IMR-90 (cell line): ENCODE results near the gene ZNF132. TPM values are rescaled to one million over a fixed set of nuclear protein-coding genes. Genes with fewer than 3 reads are reported as not detected.
A peak's percentile ranks its signal among the peaks of the same experiment; 100 is the strongest.

ENCODE experiments used
- ATAC-seq: fragments of 200-7000 bp; cut with Tn5 transposase; 2 replicates; pipeline ENCODE4 v1.9.1; 2020; ENCODE audit warnings: low read depth, mild to moderate bottlenecking, moderate library complexity
- BruUV-seq: library from RNA; stranded (reverse); fragments of 400-500 nt; replicated peaks from 2 replicates; lab custom pipeline; 2021; lab: Mats Ljungman, UMichigan
- CTCF ChIA-PET: fragments of 300-600 bp; formaldehyde crosslinking; extraction: SDS; loops from one replicate; lab custom pipeline; 2021; ENCODE audit warnings: antibody characterized with exemption; lab: Yijun Ruan, JAX
- POLR2A ChIA-PET: fragments of 300-600 bp; sonication (Branson Sonifier 250); formaldehyde crosslinking; loops from one replicate; lab custom pipeline; 2022; ENCODE audit warnings: antibody characterized with exemption; ENCODE audit not compliant: unreplicated experiment; lab: Charles Lee
- DNase-seq: peaks from one replicate; pipeline ENCODE4 v3.0.0; 2013
- H2AFZ ChIP-seq: replicated peaks from 2 replicates; pipeline ENCODE3; 2013; ENCODE audit warnings: low read length, mild to moderate bottlenecking; ENCODE audit not compliant: poor library complexity
- H2AK5ac ChIP-seq: 2 replicates; pipeline ENCODE4 v1.6.1; 2013; ENCODE audit warnings: low read depth, low read length, inconsistent platforms
- H2AK9ac ChIP-seq: replicated peaks from 2 replicates; pipeline ENCODE3; 2013; ENCODE audit warnings: mild to moderate bottlenecking, low read depth, low read length, moderate library complexity; ENCODE audit not compliant: poor library complexity
- H2BK120ac ChIP-seq: 2 replicates; pipeline ENCODE4 v1.6.1; 2013; ENCODE audit warnings: low read depth, low read length, inconsistent platforms
- H2BK15ac ChIP-seq: 3 replicates; pipeline ENCODE4 v1.6.1; 2013; ENCODE audit warnings: low read depth, low read length, inconsistent platforms
- H2BK20ac ChIP-seq: 2 replicates; pipeline ENCODE4 v1.6.1; 2013; ENCODE audit warnings: low read depth, mild to moderate bottlenecking, inconsistent platforms, low read length, moderate library complexity
- H2BK5ac ChIP-seq: 2 replicates; pipeline ENCODE4 v1.6.1; 2013; ENCODE audit warnings: mild to moderate bottlenecking, low read depth, low read length, inconsistent platforms; ENCODE audit not compliant: poor library complexity, severe bottlenecking
- H3K14ac ChIP-seq: replicated peaks from 2 replicates; pipeline ENCODE4 v1.6.1; 2013; ENCODE audit warnings: low read depth, low read length, inconsistent platforms
- H3K18ac ChIP-seq: 2 replicates; pipeline ENCODE4 v1.6.1; 2013; ENCODE audit warnings: low read depth, low read length, control low read depth
- H3K23ac ChIP-seq: 2 replicates; pipeline ENCODE4 v1.6.1; 2013; ENCODE audit warnings: low read depth, low read length, inconsistent platforms
- H3K27ac ChIP-seq: 2 replicates; pipeline ENCODE4 v1.5.1; 2013; ENCODE audit warnings: mild to moderate bottlenecking, control low read depth, low read length; ENCODE audit not compliant: insufficient read depth
- H3K27me3 ChIP-seq: 2 replicates; pipeline ENCODE4 v1.6.1; 2013; ENCODE audit warnings: low read length; ENCODE audit not compliant: control insufficient read depth, insufficient read depth
- H3K36me3 ChIP-seq: 2 replicates; pipeline ENCODE4 v1.6.1; 2013; ENCODE audit warnings: low read length, mixed read lengths; ENCODE audit not compliant: control insufficient read depth, insufficient read depth
- H3K4ac ChIP-seq: 2 replicates; pipeline ENCODE4 v1.6.1; 2013; ENCODE audit warnings: low read depth, low read length, inconsistent platforms
- H3K4me1 ChIP-seq: 2 replicates; pipeline ENCODE4 v1.6.1; 2013; ENCODE audit warnings: low read length, mixed read lengths; ENCODE audit not compliant: control insufficient read depth, insufficient read depth
- H3K4me2 ChIP-seq: 2 replicates; pipeline ENCODE4 v1.6.1; 2013; ENCODE audit warnings: low read depth, mild to moderate bottlenecking, control low read depth, low read length, moderate library complexity
- H3K4me3 ChIP-seq: 2 replicates; pipeline ENCODE4 v1.5.1; 2013; ENCODE audit warnings: low read depth, mild to moderate bottlenecking, control low read depth, low read length, moderate library complexity; ENCODE audit not compliant: insufficient read depth
- H3K56ac ChIP-seq: 2 replicates; pipeline ENCODE4 v1.6.1; 2013; ENCODE audit warnings: low read length, inconsistent platforms; ENCODE audit not compliant: insufficient read depth; ENCODE audit errors: extremely low read depth
- H3K79me1 ChIP-seq, 2 experiments: 2 replicates each; pipeline ENCODE4 v1.6.1; 2013; ENCODE audit warnings: low read length in 2 of 2, inconsistent platforms in 1 of 2, low read depth in 1 of 2
- H3K9ac ChIP-seq: 2 replicates; pipeline ENCODE4 v1.6.1; 2013; ENCODE audit warnings: low read depth, low read length, control low read depth
- H3K9me1 ChIP-seq: 2 replicates; pipeline ENCODE4 v1.6.1; 2013; ENCODE audit warnings: low read length, inconsistent platforms; ENCODE audit not compliant: insufficient read depth
- H3K9me3 ChIP-seq: 2 replicates; pipeline ENCODE4 v1.6.1; 2013; ENCODE audit warnings: low read length; ENCODE audit not compliant: control insufficient read depth, insufficient read depth
- H4K20me1 ChIP-seq: 2 replicates; pipeline ENCODE4 v1.6.1; 2013; ENCODE audit warnings: low read length, inconsistent platforms; ENCODE audit not compliant: insufficient read depth
- H4K5ac ChIP-seq: 2 replicates; pipeline ENCODE4 v1.6.1; 2013; ENCODE audit warnings: mild to moderate bottlenecking, low read depth, low read length, control low read depth
- H4K8ac ChIP-seq, 2 experiments: 2 replicates each; pipeline ENCODE4 v1.6.1; 2013; ENCODE audit warnings: low read depth in 2 of 2, low read length in 2 of 2, control low read depth in 1 of 2, inconsistent platforms in 1 of 2
- H4K91ac ChIP-seq: 2 replicates; pipeline ENCODE4 v1.6.1; 2013; ENCODE audit warnings: low read depth, low read length, inconsistent platforms; ENCODE audit not compliant: insufficient read depth
- BHLHE40 ChIP-seq: fragments of 150-350 bp; IDR thresholded peaks from 2 replicates; pipeline ENCODE4 v1.6.1; 2016; ENCODE audit warnings: mild to moderate bottlenecking, low read depth, low read length
- CEBPB ChIP-seq: IDR thresholded peaks from 2 replicates; pipeline ENCODE4 v1.6.1; 2012; ENCODE audit warnings: low read depth, low read length, improper control_type of control experiment
- CHD1 ChIP-seq: IDR thresholded peaks from 2 replicates; pipeline ENCODE4 v1.6.1; 2012; ENCODE audit warnings: low read depth, low read length, improper control_type of control experiment
- FOS ChIP-seq: fragments of 150-350 bp; IDR thresholded peaks from 2 replicates; pipeline ENCODE4 v1.6.1; 2016; ENCODE audit warnings: low read depth, low read length
- MAFK ChIP-seq: IDR thresholded peaks from 2 replicates; pipeline ENCODE4 v1.6.1; 2012; ENCODE audit warnings: low read depth, low read length, improper control_type of control experiment
- MAZ ChIP-seq: IDR thresholded peaks from 2 replicates; pipeline ENCODE4 v1.6.1; 2012; ENCODE audit warnings: low read depth, mild to moderate bottlenecking, low read length, improper control_type of control experiment, moderate library complexity, borderline replicate concordance
- NFE2L2 ChIP-seq: fragments of 150-350 bp; IDR thresholded peaks from 2 replicates; pipeline ENCODE4 v1.6.1; 2016; ENCODE audit warnings: low read depth, mild to moderate bottlenecking, low read length
- POLR2A ChIP-seq: IDR thresholded peaks from 2 replicates; pipeline ENCODE4 v1.6.1; 2012; ENCODE audit warnings: mild to moderate bottlenecking, low read depth, low read length
- RCOR1 ChIP-seq: IDR thresholded peaks from 2 replicates; pipeline ENCODE4 v1.6.1; 2012; ENCODE audit warnings: mild to moderate bottlenecking, low read length, improper control_type of control experiment; ENCODE audit not compliant: insufficient replicate concordance
- RFX5 ChIP-seq: IDR thresholded peaks from 2 replicates; pipeline ENCODE4 v1.8.0; 2012; ENCODE audit warnings: low read depth, mild to moderate bottlenecking, low read length, moderate library complexity
- SMC3 ChIP-seq: fragments of 150-350 bp; IDR thresholded peaks from 2 replicates; pipeline ENCODE4 v1.6.1; 2016; ENCODE audit warnings: low read depth, mild to moderate bottlenecking, antibody characterized with exemption, low read length, moderate library complexity
- WGBS, 2 experiments: methylation state at CpG; one replicate each; pipeline versions ENCODE4 v1.1.5 to v1.1.7; 2013; ENCODE audit warnings: missing lambda C conversion rate in 2 of 2; ENCODE audit not compliant: insufficient read length in 1 of 2; ENCODE audit errors: extremely low coverage in 2 of 2; 5-methylcytosine and 5-hydroxymethylcytosine counted together
- dilution Hi-C: fragments of 300-500 bp; cut with HindIII; formaldehyde crosslinking; loops from one replicate; pipeline ENCODE4 v1.14.3; 2018; ENCODE audit warnings: low sequenced_read_pairs; ENCODE audit not compliant: unreplicated experiment
- in situ Hi-C: fragments of 300-500 bp; cut with MboI; formaldehyde crosslinking; loops from 3 replicates; pipeline ENCODE4 v1.14.3; 2019; ENCODE audit warnings: low sequenced_read_pairs, inconsistent platforms, mixed read lengths
- intact Hi-C: fragments of 100-400 bp; cut with micrococcal nuclease; formaldehyde crosslinking; loops from 2 replicates; pipeline ENCODE4 v1.10.0; 2022
- polyA plus RNA-seq, 3 experiments: library from polyadenylated mRNA; depleted of rRNA; stranded (reverse); fragments of >200 nt; gene quantifications; 2 replicates each; pipeline ENCODE4 v1.2.3, GENCODE V29; 2012; ENCODE audit warnings: low replicate concordance in 1 of 3
- total RNA-seq: library from RNA; depleted of rRNA; stranded (reverse); fragments of >200 nt; gene quantifications from 2 replicates; pipeline ENCODE4 v1.2.3, GENCODE V29; 2012
- TF ChIP-seq, protein P1 (sequence below): fragments of 150-350 bp; IDR thresholded peaks from 2 replicates; pipeline ENCODE4 v1.6.1; 2017; ENCODE audit warnings: mild to moderate bottlenecking, antibody characterized with exemption, low read length, low read depth
- TF ChIP-seq, protein P2 (sequence below): conservative IDR thresholded peaks from 2 replicates; pipeline ENCODE4 v1.5.1; 2012; ENCODE audit warnings: mild to moderate bottlenecking, low read depth, low read length, improper control_type of control experiment
- TF ChIP-seq, protein P3 (sequence below): fragments of 150-350 bp; IDR thresholded peaks from 2 replicates; pipeline ENCODE4 v1.6.1; 2016; ENCODE audit warnings: low read depth, mild to moderate bottlenecking, low read length, moderate library complexity, borderline replicate concordance

The ZNF132 gene
- total and polyA plus RNA-seq, 2 of the 4 experiments (the other 2 are of a cell fraction), result 2.4 to 13.6 TPM

DNA sequence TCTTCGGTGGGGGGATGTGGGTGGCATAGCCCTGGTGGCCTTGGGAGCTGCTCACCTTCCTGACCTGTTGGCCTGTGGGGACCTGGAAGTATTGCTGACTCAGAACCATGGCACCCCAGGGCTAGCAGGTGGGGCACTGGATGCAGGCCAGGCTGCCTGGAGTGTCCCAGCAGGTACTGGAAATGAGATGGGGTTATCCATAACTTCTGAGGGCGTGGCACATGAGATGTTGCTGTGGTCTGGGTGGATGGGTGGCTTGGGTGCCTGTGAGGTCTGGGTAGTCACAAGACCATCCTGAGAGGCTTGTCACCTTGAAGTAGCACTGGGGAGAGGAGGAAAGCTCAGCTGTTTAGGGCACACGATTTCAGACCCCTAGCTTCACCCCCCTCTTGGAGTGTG, 45.1 kb downstream of the ZNF132 start:
- Histone ChIP-seq H3K23ac (no peak overlapping the region), H3K18ac (no peak overlapping the region), H2AK9ac (no peak overlapping the region), H3K4ac (no peak overlapping the region), H3K79me1 (peaks cover 9 to 40% of the 10 kb centered on the region in 2 experiments), H3K4me1 (no peaks in the 10 kb centered on the region), H4K8ac (no peak overlapping the region), H3K4me3 (no peak overlapping the region), H3K9me1 (no peaks in the 10 kb centered on the region), H3K9ac (no peak overlapping the region), H3K4me2 (no peak overlapping the region), H3K14ac (no peak overlapping the region), H2BK120ac (no peak overlapping the region), H2BK20ac (no peak overlapping the region), H4K20me1 (peaks cover 42% of the 10 kb centered on the region), H2BK5ac (no peak overlapping the region), H3K27me3 (no peaks in the 10 kb centered on the region), H2AK5ac (no peak overlapping the region), H2BK15ac (no peak overlapping the region), H3K36me3 (peaks cover 26% of the 10 kb centered on the region), H3K9me3 (no peaks in the 10 kb centered on the region), H3K56ac (no peak overlapping the region), H4K5ac (no peak overlapping the region), H4K91ac (no peak overlapping the region), H3K27ac (no peak overlapping the region), H2AFZ (peak overlapping the region; percentile 41)
- POLR2A ChIA-PET, result no interaction called here
- intact Hi-C loops (no loop called here), in situ Hi-C loops (no loop called here), dilution Hi-C loops (no loop called here)
- no TSS peak for BruUV-seq
- TF ChIP-seq CHD1, result no peak
- TF ChIP-seq RCOR1, result no peak
- no peak for TF ChIP-seq RFX5
- TF ChIP-seq, protein P1, sequence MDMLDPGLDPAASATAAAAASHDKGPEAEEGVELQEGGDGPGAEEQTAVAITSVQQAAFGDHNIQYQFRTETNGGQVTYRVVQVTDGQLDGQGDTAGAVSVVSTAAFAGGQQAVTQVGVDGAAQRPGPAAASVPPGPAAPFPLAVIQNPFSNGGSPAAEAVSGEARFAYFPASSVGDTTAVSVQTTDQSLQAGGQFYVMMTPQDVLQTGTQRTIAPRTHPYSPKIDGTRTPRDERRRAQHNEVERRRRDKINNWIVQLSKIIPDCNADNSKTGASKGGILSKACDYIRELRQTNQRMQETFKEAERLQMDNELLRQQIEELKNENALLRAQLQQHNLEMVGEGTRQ, result no peak
- TF ChIP-seq MAZ, result no peak
- no peak for TF ChIP-seq SMC3
- no peak for TF ChIP-seq NFE2L2
- no peak for TF ChIP-seq MAFK
- TF ChIP-seq BHLHE40, result no peak
- no peak for TF ChIP-seq CEBPB
- TF ChIP-seq, protein P2, sequence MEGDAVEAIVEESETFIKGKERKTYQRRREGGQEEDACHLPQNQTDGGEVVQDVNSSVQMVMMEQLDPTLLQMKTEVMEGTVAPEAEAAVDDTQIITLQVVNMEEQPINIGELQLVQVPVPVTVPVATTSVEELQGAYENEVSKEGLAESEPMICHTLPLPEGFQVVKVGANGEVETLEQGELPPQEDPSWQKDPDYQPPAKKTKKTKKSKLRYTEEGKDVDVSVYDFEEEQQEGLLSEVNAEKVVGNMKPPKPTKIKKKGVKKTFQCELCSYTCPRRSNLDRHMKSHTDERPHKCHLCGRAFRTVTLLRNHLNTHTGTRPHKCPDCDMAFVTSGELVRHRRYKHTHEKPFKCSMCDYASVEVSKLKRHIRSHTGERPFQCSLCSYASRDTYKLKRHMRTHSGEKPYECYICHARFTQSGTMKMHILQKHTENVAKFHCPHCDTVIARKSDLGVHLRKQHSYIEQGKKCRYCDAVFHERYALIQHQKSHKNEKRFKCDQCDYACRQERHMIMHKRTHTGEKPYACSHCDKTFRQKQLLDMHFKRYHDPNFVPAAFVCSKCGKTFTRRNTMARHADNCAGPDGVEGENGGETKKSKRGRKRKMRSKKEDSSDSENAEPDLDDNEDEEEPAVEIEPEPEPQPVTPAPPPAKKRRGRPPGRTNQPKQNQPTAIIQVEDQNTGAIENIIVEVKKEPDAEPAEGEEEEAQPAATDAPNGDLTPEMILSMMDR, result no peak
- TF ChIP-seq, protein P3, sequence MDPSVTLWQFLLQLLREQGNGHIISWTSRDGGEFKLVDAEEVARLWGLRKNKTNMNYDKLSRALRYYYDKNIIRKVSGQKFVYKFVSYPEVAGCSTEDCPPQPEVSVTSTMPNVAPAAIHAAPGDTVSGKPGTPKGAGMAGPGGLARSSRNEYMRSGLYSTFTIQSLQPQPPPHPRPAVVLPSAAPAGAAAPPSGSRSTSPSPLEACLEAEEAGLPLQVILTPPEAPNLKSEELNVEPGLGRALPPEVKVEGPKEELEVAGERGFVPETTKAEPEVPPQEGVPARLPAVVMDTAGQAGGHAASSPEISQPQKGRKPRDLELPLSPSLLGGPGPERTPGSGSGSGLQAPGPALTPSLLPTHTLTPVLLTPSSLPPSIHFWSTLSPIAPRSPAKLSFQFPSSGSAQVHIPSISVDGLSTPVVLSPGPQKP, result no peak
- no peak for TF ChIP-seq POLR2A
- TF ChIP-seq FOS, result no peak
- WGBS, 2 experiments, result no CpG with 5 or more reads among the region's 3 CpGs
- DNase-seq (no peak), ATAC-seq (no peak)
- CTCF ChIA-PET, result no interaction called here
